Renal cortex interstitium (tissue), 11 donors: ENCODE results near the gene FLNC. TPM values are rescaled to one million over a fixed set of nuclear protein-coding genes. Genes with fewer than 3 reads are reported as not detected.

Experiments used
- DNase-seq, 11 donors: peaks; one replicate each; pipeline ENCODE4 v3.0.0-alpha.2; 2013; ENCODE audit warnings: low read depth in 9 of 11, low spot score in 4 of 11; ENCODE audit errors: extremely low read depth in 1 of 11
- polyA plus RNA-seq, 3 donors: library from polyadenylated mRNA; unstranded; fragments of 120-200 nt; gene quantifications; one replicate each; pipeline ENCODE4 v1.2.1, GENCODE V29; 2013; ENCODE audit not compliant: insufficient read length in 3 of 3

FLNC gene
- polyA plus RNA-seq, 3 donors: 11.2 to 23.6 (median 17.8) TPM

DNA sequence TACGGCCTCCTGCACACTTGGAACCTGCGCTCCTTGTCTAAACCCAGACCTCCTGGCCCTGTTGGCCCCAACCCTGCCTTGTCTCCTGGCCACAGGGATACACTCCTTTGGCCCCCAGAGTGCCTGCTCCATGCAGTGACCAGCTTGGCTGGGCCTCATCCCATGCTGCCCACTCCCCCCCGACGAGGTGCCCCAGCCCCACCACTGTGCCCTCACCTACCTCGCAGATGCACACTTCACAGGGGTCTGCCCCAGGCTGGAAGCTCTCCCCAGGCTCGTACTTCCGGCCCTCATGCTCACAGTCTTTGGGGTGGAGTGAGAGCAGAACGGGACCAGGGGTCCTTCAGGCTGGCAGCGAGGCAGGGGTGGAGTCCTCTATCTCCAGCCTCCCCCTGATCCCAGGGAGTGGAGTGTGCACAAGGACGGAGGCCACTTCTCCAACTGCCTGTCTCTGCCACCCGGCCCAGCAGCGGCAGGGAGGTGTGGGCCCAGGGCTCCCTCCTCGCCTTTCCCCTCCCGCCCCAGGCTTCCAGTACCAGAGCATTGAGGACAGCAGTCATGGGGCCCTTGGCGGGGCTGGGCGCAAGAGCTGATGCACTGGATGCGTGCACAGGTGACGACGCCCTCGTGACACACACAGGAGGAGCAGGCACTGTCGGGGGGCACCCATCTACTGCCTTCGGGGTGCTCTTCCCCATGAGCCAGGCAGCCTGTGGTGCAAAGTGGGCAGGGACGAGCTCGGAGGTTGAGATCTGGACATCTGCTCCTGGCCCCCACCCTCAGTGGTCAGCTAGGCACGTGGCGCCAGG lies 54.6 kb downstream of the FLNC start:
- DNase-seq: no peak

DNA sequence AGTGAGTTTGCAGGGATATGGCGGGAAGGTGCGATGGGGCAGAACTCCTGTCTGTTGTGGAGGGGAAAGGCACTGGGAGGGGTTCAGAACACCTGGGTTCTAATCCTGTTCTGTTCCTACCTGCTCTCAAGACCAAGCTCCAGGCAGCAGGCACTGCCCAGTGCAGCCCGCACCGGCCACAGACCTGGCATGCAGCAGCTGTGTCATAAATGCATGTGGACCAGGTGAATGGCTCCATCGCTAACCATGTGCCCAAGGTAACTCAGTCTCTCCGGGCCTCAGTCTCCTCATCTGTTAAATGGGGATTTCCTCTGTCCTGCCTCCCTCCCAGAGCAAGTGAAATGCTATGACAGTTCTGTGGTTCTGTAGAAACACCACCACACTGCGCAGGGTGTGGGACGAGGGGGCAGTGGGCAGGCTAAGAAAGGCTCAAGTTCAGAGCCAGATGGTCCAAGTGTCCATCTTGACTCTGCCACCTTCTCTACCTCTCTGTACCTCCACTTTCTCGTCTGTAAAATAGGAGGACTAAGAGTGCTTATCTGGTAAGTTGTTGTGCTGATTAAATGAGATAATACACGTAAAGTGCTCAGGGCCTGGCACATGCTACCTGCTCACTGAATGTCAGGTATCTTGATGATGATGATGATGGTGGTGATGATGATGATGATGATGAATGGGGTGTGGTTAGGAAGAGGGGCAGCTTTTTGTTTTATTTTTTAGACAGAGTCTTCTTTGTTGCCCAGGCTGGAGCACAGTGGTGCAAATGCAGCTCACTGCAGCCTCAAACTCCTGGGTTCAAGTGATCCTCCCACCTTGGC lies 55.4 kb downstream of the FLNC start:
- no peak for DNase-seq

DNA sequence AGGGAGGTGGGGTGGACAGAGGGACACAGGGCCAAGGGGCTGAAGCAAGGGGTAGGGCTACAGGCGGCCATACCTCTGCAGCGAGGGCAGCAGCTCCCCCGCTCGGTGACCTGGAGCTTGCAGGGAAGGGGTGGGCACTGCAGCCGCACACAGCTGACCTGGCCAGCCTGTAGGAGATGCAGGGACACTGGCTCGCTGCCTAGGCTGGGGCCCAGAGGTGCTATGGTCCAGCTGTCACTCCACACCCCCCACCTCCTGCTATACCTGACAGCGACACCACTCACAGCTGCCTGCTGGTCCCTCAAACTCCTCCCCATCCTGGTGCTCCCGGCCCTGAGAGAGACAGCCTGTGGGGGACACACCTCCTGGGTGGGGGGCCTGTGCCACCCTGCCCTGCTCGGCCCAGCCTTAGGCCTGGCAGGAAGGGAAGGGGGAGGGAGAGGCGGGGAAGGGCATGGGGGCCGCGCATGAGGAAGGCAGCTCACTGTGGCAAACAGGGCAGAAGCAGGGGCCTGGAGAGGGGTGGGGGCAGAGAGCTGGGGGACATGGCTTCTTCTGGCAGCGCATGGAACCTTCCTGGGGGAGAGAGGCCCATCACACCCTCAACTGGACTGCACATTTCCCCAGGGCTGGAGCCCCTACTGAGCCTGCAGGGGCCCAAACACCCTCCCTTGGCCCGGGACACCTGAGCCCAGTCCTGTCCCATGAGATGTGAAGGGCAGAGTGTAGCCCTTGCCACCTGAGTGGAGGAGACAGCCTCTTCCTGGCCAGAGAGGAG lies 56.4 kb downstream of the FLNC start:
- DNase-seq: no peak

DNA sequence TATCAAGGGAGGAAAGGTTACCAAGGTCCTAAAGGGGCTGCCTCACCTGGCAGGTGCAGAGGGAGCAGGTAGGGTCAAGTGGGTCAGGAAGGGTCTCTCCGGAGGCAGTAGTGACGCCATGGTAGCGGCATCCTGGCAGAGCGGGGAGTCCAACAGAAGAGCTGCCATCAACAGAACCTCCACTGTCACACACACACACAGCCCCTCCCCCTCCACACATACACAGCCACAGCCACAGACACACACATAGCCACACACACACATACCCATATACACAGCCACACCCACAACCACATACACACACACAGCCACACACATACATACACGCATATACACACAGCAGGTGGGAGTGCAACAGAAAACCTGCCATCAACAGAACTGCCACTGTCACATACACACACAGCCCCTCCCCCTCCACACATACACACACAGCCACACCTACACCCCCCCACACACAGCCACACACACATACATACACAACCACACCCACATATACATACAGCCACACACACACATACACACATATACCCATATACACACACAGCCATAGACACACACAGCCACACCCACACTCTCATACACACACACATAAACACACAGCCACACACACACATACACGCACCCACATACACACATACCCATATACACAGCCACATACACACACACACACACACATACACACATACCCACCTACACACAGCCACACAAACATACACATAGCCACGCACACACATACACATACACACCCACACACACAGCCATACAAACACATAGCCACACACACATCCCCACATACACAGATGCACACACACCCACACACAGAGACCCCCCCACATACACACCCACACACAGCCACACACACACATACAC lies 57.2 kb downstream of the FLNC start:
- no peak for DNase-seq

DNA sequence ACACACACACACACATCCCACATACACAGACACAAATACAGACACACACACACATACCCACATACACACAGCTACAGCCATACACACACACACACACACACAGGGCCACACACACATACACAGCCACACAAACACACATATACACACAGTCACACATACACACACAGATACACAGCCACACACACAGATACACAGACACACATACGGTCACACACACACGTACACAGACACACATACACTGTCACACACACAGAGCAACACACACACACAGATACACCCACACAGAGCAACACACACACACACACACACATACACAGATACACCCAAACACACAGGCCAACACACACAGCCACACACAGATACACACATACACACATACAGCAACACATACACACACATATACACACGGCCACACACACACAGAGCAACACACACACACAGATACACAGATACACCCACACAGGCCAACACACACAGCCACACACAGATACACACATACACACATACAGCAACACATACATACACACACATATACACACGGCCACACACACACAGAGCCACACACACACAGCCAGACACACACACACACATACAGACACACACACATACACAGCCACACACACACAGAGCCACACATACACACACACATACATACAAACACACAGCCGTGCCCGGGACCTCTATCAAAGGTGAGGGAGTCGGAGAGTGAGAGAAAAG lies 58.0 kb downstream of the FLNC start:
- DNase-seq: no peak

DNA sequence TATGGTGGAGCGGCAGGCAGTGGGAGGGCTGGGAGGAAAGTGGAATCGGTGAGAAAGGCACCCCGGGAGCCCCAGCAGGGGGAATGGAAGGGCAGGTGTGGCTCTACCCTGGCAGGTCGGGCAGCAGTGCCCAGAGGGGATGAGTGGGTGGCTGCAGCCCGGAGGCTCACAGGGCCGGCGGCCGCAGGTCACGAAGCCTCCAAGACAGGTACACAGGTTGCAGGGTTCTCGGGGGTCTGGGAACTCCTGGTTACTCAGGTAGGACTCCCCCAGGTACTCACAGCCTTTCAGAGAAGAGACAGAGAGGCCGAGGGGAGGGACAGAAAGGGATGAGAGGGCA lies 58.5 kb downstream of the FLNC start:
- no peak for DNase-seq

DNA sequence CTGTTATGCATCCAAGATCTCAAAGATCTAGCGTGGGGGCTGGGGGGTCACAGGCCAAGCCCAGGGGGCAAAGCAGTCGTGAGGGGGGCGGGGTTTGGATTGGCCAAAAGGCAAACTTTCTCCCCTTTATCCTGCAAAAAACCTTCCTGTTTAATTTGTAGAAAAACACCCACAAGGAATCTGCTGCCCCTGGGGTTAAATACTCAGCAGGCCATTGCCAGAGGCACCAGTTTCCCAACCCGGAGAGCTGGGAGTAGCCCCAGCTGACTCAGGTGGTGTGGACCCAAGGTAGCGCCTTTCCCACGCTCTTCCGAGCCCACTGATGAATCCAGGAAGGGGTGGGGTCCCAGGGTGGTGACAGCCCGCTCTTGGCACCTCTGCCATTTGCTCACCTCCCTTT lies 58.9 kb downstream of the FLNC start:
- no peak for DNase-seq

DNA sequence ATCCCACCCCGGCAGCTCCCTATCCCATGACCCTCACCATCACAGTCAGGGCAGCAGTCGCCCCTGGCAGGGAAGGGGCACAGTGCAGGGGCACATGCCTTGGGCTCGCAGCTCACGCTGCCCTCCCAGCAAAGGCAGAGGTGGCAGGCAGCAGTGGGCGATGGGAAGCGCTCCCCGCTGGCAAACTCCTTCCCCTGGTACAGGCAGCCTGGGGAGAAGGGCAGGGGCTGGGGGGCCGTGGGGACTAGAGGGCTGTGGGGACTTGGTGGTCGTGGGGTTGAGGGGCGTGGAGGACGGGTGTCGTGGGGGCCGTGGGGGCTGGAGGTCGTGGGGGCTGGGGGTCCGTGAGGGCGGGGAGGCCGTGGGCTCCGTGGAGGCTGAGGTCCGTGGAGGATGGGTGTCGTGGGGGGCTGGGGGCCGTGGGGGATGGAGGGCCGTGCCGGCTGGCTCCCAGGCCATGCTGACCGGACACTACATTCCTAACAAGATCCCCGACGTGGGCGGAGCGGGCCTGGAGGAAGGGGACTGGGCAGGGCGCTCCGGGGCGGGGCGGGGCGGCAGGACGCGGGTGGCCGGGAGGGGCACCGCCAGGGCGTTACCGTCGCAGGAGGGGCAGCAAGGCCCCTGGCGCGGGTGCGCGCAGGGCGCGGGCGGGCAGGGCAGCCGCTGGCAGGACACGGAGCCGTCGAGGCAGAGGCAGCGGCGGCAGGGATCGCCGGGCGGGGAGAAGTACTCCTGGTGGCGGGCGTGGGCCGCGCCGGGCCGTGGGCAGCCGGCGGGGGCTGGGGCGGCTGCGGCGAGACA lies 60.3 kb downstream of the FLNC start:
- DNase-seq: no peak

DNA sequence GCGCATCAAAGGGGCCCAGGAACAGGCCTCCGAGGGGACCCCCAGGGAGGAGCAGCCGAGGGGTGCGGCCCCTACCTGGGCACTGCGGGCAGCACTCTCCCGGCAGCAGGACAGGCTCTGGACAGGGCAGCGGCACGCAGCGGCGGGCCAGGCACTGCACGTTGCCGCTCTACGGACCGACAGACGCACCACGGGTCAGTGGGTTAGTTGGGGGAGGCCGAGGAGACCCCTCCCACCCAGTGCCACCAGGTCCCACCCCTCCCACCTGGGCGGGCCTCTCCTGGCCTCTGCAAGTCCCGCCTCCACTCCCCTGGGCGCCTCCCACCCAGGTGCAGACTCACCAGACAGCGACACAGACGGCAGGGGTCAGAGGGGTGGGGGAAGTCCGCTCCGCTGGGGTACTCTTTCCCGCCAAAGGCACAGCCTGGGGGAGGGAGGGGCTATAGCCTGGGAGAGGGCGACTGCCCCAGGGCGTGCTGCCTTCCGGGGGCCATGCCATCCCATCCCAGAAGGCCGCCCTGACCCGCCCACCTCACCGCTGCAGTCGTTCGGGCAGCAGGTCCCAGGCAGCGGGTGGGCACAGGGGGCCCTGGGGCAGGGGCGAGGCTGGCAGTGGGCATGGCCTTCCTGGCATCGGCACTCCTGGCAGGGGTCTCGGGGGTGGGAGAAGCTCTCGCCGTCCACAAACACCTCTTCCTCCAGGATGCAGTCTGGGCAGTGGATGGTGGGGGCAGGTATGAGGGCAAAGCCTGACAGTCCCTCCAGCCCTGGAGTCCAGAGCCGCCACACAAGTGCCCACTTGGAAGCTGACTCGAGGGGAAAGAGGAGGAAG lies 61.1 kb downstream of the FLNC start:
- no peak for DNase-seq

DNA sequence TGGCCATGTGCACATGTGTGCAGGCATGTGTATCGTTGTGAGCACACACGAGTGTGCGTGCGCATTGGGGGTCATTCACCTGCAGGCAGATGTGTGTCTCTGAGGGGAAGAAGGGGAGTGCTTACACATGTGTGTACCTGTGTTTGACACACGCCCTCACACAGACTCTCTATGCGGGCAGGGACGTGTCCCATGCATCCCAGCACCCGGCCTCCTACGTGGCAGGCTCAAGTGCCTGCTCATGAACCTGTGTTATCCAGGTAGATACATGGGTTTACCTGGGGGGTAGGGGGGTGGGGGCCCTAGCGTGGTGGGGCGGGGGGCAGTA lies 61.7 kb downstream of the FLNC start:
- DNase-seq: no peak

DNA sequence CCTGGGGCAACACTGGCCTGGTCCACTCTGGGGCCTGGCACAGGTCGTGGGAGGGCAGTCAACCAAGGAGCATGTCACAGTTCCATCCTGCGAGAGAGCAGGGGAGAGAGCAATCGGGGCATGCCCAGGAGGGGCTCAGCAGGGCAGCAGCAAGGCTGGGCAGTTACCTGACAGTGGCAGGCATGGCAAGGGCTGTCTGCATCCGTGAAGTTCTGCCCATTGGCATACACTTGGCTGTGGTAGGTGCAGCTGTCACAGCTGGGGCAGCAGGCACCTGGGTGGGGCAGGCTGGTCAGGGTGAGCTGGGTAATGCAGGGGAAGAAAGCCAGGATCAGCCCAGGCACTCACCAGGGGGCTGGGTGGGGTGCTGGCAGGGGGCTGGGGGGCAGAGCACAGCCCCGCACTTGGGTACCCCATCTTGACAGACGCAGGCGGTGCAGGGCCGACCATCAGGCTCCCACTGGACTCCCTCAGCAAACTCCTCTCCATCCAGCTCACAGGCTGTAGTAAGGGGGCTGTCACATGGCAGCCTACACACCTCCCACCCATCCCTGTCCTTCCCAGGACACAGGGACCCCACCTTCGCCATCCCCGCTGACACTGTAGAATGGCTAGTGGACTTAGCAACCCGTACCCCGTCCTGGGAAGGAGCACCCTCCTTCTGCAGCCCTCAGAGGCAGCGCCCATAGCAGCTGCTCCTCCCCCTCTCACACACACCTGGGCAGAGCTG lies 62.5 kb downstream of the FLNC start:
- no peak for DNase-seq

DNA sequence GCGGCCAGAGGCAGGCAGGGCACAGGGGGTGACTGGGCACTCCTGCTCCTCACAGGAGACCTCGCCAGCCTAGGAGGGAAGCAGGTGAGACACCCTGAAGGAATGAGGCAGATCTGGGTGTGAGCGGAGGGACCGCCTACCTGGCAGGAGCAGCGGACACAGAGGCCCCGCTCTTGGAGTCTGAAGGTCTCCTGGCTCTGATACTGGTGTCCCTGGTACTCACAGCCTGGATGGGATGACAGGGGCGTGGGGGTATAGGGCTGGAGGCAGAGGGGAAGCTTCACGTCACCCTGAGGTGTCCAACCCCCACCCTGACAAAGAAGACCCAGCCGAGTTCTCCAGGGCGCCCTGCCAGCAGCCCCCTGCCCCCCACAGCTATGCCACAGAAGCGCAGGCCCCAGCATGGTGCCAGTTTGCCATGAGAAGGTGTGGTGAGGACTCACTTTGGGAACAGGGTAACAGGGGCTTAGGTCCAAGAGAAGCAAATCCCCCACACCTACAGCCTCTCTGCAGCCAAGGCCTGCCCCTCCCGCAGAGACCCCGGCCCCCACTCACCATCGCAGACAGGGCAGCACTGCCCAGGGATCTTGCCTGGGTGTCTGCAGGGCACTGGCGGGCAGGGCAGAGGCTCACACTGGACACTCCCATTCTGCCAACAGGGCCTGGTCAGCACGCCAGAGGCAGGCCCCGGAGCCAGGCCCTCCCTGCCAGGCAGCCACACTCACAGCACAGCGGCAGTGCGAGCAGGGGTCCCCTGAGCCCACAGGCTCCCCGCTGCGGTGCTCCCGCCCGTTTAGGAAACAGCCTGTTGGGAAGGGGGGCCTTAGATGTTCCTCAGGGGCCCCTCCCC lies 63.3 kb downstream of the FLNC start:
- DNase-seq: no peak

DNA sequence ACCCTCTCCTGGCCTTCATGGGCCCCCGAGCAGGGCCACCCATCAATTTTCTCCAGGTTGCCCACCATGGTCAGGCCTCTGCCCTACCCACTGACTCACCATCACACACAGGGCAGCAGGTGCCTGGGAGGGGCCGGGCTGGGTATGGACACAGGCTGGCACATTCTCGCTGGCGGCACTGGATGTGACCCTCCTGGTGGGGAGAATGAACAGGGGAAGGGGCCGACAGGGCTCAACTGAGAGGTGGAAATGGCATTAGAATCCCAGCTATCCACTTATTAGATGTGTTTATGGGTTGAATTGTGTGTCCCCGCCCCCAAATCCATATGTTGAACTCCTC lies 63.9 kb downstream of the FLNC start:
- no peak for DNase-seq

DNA sequence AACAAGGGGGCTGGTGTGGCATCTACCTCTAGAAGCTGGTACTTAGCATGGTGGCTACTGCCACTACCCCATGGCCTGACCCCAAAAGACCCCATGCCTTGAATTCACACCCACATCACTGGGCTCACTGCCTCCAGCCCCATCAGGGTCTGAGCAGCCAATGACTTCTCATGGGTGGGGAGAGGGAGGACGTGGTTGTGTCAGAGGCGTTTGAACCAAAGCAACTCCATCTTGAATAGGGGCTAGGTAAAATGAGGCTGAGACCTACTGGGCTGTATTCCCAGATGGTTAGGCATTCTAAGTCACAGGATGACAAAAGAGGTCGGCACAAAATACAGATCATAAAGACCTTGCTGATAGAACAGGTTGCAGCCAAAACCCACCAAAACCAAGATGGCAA lies 65.1 kb downstream of the FLNC start:
- DNase-seq: no peak

DNA sequence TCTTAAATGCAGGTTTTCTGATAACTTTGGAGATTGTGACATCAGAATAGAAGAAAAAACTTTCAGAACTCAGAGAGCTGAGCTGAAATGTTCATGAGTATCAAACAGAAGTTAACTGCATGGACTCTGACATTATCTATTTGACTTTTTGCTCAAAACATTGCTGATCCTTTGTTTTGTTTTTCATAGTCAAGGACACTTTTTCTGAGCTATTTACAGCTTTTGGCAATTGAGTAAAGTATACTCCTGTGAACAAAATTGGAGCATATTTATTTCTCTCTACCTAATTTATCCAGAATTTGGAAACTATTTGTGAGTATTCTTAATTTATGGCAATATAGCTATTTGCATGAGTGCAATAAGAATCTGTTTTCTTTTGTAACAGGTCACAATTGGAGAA lies 69.2 kb downstream of the FLNC start:
- DNase-seq: no peak

DNA sequence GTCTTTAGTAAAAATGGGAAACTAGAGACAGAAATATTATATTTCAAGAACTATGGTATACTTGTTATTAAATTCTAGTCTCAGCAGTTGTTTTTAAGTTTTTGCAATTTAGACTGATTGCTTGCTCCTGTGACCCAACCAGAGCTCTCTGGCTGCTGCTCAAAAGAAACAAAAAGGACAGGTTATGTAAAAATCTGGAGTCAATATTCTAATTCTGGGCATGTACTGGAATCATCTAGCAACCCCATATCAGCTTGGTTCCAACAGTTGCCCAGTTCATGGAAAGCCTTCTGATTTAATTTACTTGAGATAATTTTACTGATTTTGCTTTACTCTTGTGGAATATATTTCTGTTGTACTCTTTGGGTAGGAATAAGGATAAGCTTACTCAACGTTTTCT lies 70.0 kb downstream of the FLNC start:
- DNase-seq: no peak
